ENCODE results near the gene LCE3E.
A peak's percentile ranks its signal among the peaks of the same experiment; 100 is the strongest.
"Not testable (repeated sequence)": the region's sequence is repeated elsewhere in the genome, so short reads cannot be mapped to it uniquely, and the experiment has no call there.

Gene LCE3E, protein sequence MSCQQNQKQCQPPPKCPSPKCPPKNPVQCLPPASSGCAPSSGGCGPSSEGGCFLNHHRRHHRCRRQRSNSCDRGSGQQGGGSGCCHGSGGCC

DNA sequence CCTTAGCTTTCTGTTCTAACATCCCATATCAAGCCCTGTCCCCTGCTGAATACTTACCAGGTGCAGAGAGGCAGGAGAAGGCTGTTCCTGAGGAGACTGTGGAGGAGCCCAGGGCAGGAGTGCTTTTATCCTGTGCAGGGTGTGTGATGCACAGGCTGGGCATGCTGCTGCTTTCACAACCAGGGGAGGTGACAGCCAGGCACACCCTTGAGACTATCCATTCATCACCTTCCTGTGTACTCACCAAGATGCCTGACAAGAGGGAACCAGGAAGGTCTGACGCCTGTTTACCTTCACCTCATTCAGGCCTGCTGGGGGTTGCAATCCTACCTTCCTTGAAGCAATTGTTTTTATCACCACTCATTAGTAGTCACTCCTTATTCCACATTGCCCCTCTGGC lies at the start of gene LCE3E:
TSS of gene LCE3E (minus strand) at position 100 of the 400 bp plus-strand sequence. CDS start 572 bp downstream, outside the sequence.
- no peak for DNase-seq (ENCODE audit: low spot score)

DNA sequence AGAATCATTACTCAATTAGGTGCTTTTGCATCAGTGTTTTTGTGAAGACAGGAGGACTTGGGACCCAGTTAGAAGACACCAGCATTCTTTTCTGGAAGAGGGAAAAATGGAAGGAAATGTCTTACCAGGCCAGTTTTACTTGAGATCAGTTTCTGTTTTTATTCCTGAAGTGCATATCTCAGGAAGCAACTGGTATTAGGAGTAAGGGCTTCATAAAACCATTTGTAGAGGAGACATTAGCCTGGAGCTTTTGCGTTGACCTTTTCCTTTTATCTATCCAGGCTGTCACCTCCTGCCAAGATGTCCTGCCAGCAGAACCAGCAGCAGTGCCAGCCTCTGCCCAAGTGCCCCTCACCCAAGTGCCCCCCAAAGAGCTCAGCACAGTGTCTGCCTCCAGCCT lies 46.9 kb upstream of the LCE3E start, which contains the start of gene LCE3B:
TSS of gene LCE3B (plus strand) at position 301 of the 400 bp plus-strand sequence. CDS start at position 301, 0 bp downstream.
- DNase-seq (ENCODE audit: low spot score), result no peak

DNA sequence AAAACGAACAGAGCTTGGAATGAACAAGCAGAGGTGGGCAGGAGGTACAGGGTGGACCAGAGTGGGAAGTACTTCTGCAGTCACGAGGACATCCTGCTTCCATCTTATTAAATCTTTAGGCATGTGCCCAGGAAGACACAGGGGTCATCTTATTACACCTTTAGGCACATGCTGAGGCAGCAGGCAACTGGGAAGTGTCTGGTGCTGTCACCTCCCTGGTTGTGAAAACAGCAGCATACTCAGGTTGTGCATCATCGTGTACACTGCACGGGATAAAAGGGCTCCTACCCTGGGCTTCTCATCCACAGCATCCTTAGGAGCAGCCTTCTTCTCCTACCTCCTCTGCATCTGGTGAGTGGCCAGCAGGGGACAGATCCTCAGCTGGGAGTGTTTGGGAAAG lies 33.4 kb upstream of the LCE3E start, which contains the start of gene LCE3C:
TSS of gene LCE3C (plus strand) at position 301 of the 400 bp plus-strand sequence. CDS start 498 bp downstream, outside the sequence.
- DNase-seq (ENCODE audit: low spot score), result no peak

DNA sequence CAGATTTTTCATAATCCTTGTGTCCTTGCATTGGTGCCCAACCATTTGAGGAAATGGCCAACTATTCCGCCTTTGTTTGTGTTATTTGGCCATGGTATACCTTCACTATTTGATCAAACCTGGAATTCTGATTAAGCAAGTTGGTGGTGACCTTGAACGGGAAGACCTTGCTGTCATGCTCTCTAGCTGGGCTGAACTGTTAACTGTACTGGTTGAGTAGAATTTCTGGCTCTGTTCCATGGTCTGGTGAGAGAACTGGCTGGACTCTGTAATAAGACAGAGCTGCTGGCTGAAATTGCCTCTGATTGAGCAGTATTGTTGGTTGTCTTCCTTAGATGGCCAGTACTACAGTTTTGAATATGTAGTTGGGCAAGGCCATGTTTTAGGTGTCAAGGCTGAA lies 30.4 kb upstream of the LCE3E start:
- no peak for DNase-seq (ENCODE audit: low spot score)

DNA sequence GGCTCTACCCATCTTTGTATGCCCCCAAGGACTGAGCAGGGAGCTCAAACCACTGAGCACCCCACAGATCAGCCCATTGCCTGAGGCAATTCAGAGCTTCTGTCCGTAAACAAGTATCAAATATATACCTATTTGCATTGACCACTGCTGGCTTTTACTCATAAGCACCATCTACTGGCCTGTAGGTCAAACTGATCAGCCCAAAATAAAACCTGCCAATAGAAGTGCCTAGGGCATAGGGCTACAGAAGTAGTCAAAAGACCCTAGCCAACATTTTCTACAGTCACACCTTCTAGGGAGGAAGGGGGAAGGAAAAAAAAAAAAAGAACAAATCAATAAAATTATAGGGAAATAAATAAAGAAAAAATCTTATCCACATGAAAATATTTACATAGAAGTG lies 19.0 kb upstream of the LCE3E start:
- no peak for DNase-seq (ENCODE audit: low spot score)

DNA sequence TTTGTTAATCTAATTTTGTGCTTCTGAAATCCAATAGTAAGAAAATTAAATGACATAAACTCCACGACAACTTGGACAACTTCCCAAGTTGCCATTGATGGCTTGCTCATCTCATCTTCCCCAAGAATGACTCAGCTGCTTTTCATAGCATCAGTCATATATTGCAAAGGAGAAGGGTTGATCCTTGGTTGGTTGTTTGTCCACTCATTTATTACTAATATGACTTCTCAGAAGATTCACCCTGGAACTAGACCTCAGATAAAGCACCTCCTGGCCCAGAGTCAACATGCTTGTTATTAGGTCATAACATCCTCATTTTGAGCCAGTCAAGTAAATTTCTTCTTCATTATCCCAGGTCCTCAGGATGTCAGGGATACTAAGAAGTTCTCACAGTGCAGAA lies 16.1 kb upstream of the LCE3E start:
- no peak for DNase-seq (ENCODE audit: low spot score)

DNA sequence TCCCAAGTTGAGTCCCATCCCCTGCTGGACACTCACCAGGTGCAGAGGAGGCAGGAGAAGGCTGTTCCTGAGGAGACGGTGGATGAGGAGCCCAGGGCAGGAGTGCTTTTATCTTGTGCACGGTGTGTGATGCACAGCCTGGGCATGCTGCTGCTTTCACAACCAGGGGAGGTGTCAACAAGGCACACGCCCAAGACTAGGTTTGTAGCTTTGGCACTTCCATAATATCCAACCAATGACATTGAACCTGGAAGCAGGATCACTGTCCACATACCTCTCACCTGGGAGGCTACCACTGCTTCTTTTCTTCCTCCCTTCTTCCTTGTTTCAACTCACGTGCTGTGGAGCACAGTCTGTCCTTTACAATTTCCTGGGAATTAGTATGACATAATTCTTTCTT lies 13.9 kb upstream of the LCE3E start, which contains the start of gene LCE3D:
TSS of gene LCE3D (minus strand) at position 84 of the 400 bp plus-strand sequence. CDS start 580 bp downstream, outside the sequence.
- no peak for DNase-seq (ENCODE audit: low spot score)

DNA sequence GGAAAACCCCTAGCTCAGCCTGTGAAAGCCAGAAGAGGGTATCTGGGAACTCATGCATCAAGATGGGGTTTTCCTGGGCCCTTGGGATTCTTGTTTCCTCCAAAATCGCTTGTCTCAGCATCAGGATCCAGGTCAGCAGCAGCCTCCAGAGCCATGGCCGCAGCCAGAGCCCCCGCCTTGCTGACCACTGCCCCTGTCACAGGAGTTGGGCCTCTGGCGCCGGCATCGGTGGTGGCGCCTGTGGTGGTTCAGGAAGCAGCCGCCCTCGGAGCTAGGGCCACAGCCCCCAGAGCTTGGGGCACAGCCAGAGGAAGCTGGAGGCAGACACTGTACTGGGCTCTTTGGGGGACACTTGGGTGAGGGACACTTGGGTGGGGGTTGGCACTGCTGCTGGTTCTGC lies 12.9 kb upstream of the LCE3E start:
- DNase-seq (ENCODE audit: low spot score), result not testable (repeated sequence)

DNA sequence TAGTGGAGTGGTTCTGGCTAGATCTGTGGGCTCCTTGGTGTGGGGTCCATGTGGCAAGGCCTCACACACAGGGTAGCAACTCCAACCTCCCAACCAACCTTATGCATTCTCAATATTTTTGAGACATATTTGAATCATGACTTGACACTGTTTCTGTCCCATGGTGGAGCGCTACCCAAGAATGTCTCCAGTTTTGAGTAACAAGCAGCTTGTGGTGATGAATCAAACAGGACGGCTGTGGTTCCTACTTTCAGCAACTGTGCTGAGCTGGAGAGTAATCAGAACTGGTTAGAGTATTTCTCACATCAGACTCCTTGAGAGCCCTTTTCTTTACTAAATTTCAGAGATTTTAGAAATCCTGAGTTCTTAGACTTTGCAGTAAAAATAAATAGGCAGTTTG lies 10.6 kb upstream of the LCE3E start:
- no peak for DNase-seq (ENCODE audit: low spot score)

DNA sequence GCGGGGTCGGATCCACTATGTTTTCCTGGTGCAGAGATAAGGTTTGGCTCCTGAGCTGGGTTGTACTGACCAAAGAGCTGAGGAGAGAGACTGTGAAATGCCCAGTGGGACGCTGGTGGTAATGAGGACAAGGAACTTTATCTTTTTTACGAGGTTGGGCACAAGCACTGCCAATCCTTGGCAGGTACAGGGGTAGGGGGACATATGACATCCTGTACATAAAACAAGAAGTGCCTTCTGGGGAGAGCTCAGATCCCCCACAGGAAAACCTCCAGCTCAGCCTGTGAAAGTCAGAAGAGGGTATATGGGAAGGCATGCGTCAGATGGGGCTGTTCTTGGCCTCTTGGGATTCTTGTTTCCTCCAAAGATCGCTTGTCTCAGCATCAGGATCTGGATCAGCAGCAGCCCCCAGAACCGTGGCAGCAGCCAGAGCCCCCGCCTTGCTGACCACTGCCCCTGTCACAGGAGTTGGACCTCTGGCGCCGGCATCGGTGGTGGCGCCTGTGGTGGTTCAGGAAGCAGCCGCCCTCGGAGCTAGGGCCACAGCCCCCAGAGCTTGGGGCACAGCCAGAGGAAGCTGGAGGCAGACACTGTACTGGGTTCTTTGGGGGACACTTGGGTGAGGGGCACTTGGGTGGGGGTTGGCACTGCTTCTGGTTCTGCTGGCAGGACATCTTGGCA lies 905 bp downstream of the LCE3E start:
- no peak for DNase-seq (ENCODE audit: low spot score)

DNA sequence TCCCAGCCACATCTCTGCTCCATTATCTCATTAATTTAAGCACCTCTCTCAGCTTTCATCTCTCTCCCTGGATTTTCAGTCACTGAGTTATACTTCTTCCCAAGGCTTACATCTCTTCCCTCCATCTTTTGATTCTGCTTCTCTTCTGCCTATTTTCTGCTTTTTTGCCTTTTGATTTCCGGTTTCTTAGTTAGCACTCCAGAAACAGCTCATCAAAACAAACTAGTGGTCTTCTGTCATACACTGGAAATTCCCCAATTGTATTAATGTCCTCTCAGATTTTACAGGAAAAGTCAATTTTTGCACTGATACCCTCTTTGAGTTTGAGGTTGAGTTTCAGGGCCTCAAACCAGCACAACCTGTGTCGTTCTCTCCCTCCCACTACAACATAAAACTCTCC lies 1.5 kb downstream of the LCE3E start:
- DNase-seq (ENCODE audit: low spot score), result no peak

DNA sequence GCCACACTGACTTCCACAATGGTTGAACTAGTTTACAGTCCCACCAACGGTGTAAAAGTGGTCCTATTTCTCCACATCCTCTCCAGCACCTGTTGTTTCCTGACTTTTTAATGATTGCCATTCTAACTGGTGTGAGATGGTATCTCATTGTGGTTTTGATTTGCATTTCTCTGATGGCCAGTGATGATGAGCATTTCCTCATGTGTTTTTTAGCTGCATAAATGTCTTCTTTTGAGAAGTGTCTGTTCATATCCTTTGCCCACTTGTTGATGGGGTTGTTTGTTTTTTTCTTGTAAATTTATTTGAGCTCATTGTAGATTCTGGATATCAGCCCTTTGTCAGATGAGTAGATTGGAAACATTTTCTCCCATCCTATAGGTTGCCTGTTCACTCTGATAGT lies 18.2 kb downstream of the LCE3E start:
- DNase-seq (ENCODE audit: low spot score), result not testable (repeated sequence)

DNA sequence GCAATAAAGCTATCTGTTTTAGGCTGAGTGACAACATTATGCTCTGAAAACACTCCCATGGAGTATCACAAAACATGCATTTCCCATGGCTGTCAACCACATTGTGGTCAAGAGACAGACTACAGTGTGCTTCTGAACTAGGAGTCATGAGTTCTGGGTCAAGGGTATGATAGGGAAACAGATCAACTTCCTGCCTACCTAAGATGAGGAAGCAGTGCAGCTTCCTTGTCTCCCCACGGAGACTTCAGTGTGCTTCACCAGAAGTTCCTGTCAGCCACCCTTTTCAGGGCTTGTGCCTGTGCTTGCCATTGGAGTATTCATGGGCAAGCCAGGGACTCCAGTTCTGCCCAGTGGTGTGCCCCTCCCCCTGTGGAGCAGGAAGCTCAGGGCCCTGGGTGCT lies 19.9 kb downstream of the LCE3E start:
- DNase-seq (ENCODE audit: low spot score), result no peak

DNA sequence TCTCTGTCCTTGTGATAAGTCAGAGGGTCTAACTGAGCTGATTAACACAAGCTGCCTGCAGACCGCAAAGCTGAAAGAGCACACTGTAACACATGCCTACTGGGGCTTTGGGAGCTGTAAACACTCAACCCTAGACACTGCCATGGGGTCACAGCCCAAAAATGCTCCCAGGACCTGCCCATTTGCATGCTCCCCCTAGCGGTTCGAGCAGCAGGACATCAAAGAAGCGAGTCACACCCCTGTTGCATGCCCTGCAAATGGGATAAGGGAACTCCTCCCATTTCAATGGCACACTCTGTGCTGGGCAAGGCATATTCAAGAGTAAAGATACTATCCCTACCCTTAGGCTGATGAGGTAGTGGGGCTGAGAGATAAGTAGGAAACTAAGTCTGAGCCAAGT lies 22.8 kb downstream of the LCE3E start:
- DNase-seq (ENCODE audit: low spot score), result peak; percentile 30

DNA sequence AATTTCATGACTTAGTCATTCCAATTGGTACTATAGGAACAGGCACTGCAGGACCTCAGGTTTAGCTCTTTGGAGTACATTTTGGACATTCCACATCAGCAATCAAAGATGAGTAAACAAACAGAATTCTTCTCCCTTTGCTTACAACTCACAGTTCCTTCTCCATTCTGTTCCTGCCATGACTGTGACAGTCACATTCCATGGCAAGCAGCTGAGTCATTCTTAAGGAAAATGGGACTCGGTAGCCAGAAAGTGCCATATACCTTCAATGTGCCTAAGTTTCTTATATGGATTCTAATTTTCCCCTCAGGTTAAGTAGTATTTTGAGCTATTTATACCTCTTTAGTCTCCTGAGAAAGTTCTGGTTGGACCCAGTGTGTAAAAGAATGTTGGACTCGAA lies 26.7 kb downstream of the LCE3E start:
- DNase-seq (ENCODE audit: low spot score), result no peak

DNA sequence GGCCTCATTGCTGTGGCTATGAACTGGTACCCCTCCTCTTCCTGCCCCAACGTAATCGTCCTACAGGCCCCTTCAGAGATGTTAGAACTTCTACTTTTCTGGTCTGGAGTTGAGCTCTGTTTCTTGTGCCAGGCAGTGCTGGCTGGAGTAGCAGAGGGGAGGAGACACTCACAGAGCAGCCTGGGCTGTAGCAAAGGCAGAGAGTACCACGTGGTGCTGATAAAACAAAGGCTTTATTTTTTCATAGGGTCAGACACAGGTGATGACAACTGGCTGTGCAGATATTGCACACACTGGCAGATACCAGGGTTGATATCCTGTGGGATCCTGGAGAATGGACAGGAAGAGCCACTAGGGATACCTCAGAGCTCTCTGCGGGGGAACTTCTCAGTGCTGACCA lies 29.1 kb downstream of the LCE3E start:
- DNase-seq (ENCODE audit: low spot score), result no peak

DNA sequence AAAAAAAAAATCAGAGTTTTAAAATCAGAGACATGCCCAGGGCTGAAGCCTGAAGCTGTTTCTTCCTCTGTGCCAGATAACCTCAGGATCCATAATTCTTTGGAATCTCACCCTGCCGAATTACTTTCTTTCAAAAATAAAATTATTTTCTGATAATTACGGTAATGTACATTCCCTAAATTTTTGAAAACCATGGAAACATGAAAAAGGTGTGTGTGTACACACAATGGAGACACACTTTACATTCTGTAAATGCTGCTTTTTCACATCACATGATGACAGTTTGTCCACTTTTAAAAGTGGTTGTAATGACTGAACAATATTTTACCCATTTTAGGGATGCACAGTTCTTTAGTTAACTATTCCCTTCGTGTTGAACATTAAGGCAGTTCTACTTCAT lies 30.8 kb downstream of the LCE3E start:
- DNase-seq (ENCODE audit: low spot score), result no peak

DNA sequence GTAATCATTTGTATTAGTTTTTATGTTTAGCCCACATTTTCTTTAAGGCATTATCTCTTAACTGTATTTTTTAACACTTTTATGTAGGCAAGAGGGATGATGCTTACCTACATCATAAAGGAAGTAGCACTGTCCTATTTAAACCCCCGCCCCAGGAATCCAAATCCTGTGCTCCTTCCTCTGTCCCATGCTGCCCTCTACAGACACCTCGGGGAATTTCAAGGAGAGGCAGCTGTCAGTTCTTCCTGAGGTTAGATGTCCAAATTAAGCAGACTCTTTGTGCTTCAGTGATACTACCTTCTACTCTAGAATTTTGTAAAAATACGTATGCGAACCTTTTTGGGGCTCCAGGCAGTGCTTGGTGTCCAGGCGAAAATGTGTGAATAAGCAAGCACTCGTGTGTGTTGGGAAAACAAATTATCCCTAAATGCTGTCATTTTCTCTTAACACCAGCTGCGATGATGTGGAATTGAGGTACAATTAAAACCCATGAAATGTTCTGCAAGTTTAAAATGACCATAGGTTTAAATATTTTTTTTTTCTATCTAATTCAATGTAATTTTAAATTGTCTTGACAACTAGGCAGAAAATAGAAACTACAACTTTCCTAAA lies 33.1 kb downstream of the LCE3E start:
- peak; percentile 42 for DNase-seq (ENCODE audit: low spot score)

DNA sequence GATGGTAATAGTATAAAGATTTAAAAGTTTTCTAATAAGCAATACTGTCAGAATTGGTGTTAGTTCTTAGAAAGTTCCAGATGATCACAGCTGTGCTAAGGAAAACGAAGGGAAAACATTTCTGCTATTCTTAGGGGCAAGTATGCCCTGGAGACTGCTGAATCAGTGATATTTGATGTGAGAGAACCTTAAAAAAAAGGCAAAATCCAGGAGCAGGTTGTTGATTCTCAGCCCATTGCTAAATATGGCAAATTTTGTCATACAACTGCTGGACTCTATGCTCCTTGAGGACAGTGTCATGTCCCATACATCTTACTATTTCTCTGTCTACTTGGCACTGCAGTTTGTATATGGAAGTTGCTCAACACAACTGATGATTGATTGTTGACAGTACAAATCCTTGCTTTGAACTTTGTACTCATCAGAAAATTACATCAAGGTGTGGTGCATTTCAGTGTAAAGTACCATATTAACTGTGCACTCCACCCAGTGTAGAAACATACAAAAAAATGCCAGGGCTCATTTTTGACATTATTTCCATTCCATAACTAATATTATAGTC lies 41.4 kb downstream of the LCE3E start:
- peak; percentile 32 for DNase-seq (ENCODE audit: low spot score)

DNA sequence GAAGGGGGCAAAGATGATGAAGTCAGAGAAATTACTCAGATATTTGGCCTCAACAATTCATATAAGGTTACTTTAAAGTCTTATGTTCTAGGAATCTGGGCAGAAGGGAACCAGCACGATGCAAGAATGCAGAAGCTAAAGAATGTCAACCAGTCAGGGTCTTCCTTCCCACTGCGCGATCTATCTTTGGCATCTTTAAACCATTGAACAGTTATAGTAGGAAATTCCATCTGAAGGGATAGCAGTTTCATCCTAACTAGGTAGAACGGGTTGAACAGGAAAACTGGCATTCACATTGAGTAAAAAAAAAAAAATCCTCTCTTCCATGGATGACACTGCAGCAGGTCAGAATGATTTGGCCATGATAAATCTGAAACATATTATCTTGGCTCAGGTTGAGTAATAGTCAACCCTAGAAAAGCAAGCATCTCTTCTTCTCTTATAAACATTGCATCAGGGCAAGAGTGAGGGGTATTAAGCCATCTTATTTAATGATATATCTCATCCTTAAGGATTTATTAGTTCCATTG lies 46.0 kb downstream of the LCE3E start:
- DNase-seq (ENCODE audit: low spot score), result no peak

DNA sequence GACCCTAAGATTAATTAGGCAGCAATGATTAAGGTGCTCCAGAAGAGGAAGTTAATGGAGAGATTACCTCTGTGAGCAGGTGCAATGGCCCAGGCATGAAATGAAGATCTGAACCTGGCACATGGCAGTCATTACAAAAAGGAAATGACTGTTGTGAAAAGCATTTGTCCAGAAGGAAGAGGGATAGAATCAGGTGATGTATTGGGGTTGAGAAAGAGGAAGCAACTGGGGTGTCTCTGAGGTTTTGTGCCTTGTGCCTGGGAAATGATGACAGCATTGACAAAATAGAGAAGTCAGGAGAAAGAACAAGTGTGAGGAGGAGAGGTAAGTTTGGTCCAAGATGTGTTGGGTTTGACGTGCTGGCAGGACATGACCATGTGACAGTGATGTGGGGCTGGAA lies 46.7 kb downstream of the LCE3E start:
- no peak for DNase-seq (ENCODE audit: low spot score)

DNA sequence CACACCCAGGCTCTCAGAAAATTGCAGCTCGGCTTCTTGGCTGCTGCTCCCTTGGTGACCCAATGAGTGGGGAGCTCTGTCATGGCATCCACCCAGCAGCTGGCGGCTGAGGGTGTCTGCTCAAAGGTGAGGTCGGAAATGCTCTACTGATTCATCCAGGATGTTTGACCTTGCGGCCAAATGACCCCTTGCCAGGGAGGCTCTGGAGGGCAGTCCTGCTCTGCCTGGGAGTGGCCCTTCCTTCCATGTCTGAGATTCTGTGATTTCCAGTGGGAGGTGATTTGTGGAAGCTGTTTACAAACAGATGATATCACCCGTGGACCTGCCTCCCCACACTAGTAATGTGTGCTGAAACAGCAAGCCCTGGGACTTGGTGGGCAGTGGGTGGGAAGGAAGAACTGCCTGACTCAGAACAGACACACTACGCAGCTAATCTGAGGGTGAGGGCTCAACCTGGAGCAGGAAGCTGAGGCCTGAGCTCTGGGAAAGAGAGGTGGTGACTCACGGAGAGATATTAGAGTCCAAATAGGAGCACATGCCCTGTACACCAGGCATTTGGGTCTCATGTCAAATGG lies 49.3 kb downstream of the LCE3E start:
- peak; percentile 72 for DNase-seq (ENCODE audit: low spot score)

All from SW480 (cell line).